Right atrium auricular region (tissue), 2 donors: ENCODE data around the gene NR2E3. TPM values are rescaled to one million over a fixed set of nuclear protein-coding genes. Genes with fewer than 3 reads are reported as not detected.

Source experiments
- DNase-seq: peaks from one replicate; pipeline ENCODE4 v3.0.0-alpha.2; 2019; ENCODE audit warnings: low spot score
- H3K27ac ChIP-seq, 2 donors: fragments of 200-600 bp; sonication (generic); 1 replicate in 1 of 2; 2 replicates in 1 of 2; pipeline ENCODE4 v1.5.1; 2016 to 2019
- H3K27me3 ChIP-seq, 2 donors: fragments of 200-600 bp; sonication (generic); one replicate each; pipeline versions ENCODE4 v1.5.1 to v1.6.0; 2017 to 2019
- H3K36me3 ChIP-seq: fragments of 200-600 bp; sonication (generic); one replicate; pipeline ENCODE4 v1.5.1; 2016
- H3K4me1 ChIP-seq, 2 donors: fragments of 200-600 bp; sonication (generic); one replicate each; pipeline versions ENCODE4 v1.5.1 to v1.6.0; 2017 to 2019
- H3K4me3 ChIP-seq, 2 donors: fragments of 200-600 bp; sonication (generic); 1 replicate in 1 of 2; 2 replicates in 1 of 2; pipeline ENCODE4 v1.5.1; 2017 to 2019; ENCODE audit warnings: mild to moderate bottlenecking in 1 of 2, moderate library complexity in 1 of 2
- H3K9me3 ChIP-seq, 2 donors: fragments of 200-600 bp; sonication (generic); one replicate each; pipeline ENCODE4 v1.5.1; 2019
- CTCF ChIP-seq, 2 donors: fragments of 200-600 bp; sonication (generic); IDR thresholded peaks; one replicate each; pipeline ENCODE4 v1.5.1; 2019; ENCODE audit warnings: antibody characterized with exemption in 2 of 2
- total RNA-seq, 2 donors: library from RNA; depleted of rRNA; stranded (reverse); fragments of >200 nt; gene quantifications; one replicate each; pipeline ENCODE4 v1.1.0, GENCODE V29; 2016

NR2E3 gene
- total RNA-seq, 2 donors from 2014 or later = not detected

GRCh38 chr15:71775856-71776255, 34.5 kb upstream of the NR2E3 start:
- no peaks in the 10 kb centered on the region for H3K9me3 ChIP-seq
- H3K36me3 ChIP-seq = no peaks in the 10 kb centered on the region
- TF ChIP-seq CTCF (IDR thresholded peaks at IDR 0.05) = no peak
- DNase-seq = no peak
- no peak overlapping the region for H3K27ac ChIP-seq
- H3K4me1 ChIP-seq = peaks cover 0 to 11% of the 10 kb centered on the region in 2 donors
- H3K27me3 ChIP-seq = no peaks in the 10 kb centered on the region
- H3K4me3 ChIP-seq = no peak overlapping the region

GRCh38 chr15:71776304-71776703, 34.0 kb upstream of the NR2E3 start:
- Histone ChIP-seq H3K27me3 (no peaks in the 10 kb centered on the region), H3K4me1 (peaks cover 0 to 12% of the 10 kb centered on the region in 2 donors), H3K9me3 (no peaks in the 10 kb centered on the region), H3K4me3 (no peak overlapping the region), H3K36me3 (no peaks in the 10 kb centered on the region), H3K27ac (no peak overlapping the region)
- TF ChIP-seq CTCF (IDR thresholded peaks at IDR 0.05) = no peak
- DNase-seq = no peak

GRCh38 chr15:71777216-71777943, 33.0 kb upstream of the NR2E3 start:
- DNase-seq = no peak
- Histone ChIP-seq H3K4me3 (no peak overlapping the region), H3K36me3 (no peaks in the 10 kb centered on the region), H3K9me3 (no peaks in the 10 kb centered on the region), H3K27ac (no peak overlapping the region), H3K4me1 (peaks cover 0 to 12% of the 10 kb centered on the region in 2 donors), H3K27me3 (no peaks in the 10 kb centered on the region)
- TF ChIP-seq CTCF (IDR thresholded peaks at IDR 0.05) = no peak

- no peaks in the 10 kb centered on the region for H3K27me3 ChIP-seq
- no peaks in the 10 kb centered on the region for H3K9me3 ChIP-seq
- no peaks in the 10 kb centered on the region for H3K36me3 ChIP-seq
- TF ChIP-seq CTCF (IDR thresholded peaks at IDR 0.05) = no peak
- peaks cover 0 to 12% of the 10 kb centered on the region in 2 donors for H3K4me1 ChIP-seq
- DNase-seq = peak; percentile 53
- H3K4me3 ChIP-seq = no peak overlapping the region
- no peak overlapping the region for H3K27ac ChIP-seq
These were observed 31.1 kb upstream of the NR2E3 start for GRCh38 chr15:71779073-71779797.

- DNase-seq = peak; percentile 55
These were observed 30.0 kb upstream of the NR2E3 start for GRCh38 chr15:71780115-71780976.

More at GRCh38 chr15:71780115-71780976, 30.0 kb upstream of the NR2E3 start:
- Histone ChIP-seq H3K27me3 (no peaks in the 10 kb centered on the region), H3K4me1 (peaks cover 0 to 12% of the 10 kb centered on the region in 2 donors), H3K27ac (peak overlapping the region in 1 of 2 donors; percentile 17), H3K36me3 (no peaks in the 10 kb centered on the region), H3K9me3 (no peaks in the 10 kb centered on the region), H3K4me3 (no peak overlapping the region)
- TF ChIP-seq CTCF (IDR thresholded peaks at IDR 0.05) = peak; percentile 67 to 78
